K562 treated with DMSO at 1 percent for 12 hours (cell line): Measurements from ENCODE around the gene MRPL40. TPM values are rescaled to one million over a fixed set of nuclear protein-coding genes. Genes with fewer than 3 reads are reported as not detected.

Source experiments
- total RNA-seq: library from RNA; unstranded; fragments of 300-600 nt; gene quantifications from 2 replicates; pipeline ENCODE4 v1.2.3, GENCODE V29; 2022; ENCODE audit not compliant: insufficient read depth

Gene MRPL40
- 116 and 117 TPM in 2 replicates for total RNA-seq

DNA sequence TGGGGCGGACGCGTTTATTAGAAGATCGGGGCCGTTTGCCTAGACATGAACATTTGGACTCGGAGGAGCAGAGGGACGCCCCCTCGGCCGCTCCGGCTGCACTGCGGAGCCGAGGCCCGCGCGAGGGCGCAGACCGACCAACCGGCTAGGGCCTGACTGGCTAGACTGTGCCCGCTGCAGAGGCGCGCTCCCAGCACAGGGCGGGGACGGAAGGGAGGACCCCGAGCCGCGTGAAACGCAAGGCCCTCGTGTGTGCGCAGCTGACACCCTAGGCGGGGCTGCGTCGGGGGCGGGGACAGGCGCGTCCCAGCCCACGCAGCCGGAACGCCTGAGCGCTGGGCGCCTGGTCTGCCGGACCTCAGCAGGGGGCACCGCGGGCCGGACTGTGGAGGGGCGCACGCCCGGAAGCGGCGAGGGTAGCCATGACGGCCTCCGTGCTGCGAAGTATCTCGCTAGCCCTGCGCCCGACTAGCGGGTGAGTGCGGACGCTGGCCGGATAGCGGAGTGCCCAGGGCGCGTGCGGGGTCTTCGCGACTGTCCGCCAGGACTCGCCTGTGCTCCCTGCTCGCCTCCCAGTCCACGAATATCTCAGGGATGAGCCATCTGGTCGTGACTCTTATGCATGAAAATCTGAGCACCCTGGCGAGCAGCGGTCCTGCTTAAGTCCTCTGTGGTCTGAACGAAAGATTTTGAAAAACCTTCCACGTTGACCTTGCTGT is at the start of gene MRPL40:
TSS of gene MRPL40 (plus strand) at position 413 of the 719 bp plus-strand sequence. CDS start at position 423, 10 bp downstream.

GRCh38 chr22:19431649-19432132 is 654 bp upstream of the MRPL40 start, which contains the start of gene HIRA:
TSS of gene HIRA (minus strand) at chr22:19431733. CDS start at chr22:19431476, 257 bp downstream.

GRCh38 chr22:19447330-19448075 is 15.2 kb downstream of the MRPL40 start, which contains the start of gene C22orf39:
TSS of gene C22orf39 (minus strand) at chr22:19447711. CDS start at chr22:19447688, 23 bp downstream.

GRCh38 chr22:19478901-19479354 is 46.6 kb downstream of the MRPL40 start, which contains the start of gene UFD1:
TSS of gene UFD1 (minus strand) at chr22:19479193. CDS start at chr22:19479085, 108 bp downstream.

DNA sequence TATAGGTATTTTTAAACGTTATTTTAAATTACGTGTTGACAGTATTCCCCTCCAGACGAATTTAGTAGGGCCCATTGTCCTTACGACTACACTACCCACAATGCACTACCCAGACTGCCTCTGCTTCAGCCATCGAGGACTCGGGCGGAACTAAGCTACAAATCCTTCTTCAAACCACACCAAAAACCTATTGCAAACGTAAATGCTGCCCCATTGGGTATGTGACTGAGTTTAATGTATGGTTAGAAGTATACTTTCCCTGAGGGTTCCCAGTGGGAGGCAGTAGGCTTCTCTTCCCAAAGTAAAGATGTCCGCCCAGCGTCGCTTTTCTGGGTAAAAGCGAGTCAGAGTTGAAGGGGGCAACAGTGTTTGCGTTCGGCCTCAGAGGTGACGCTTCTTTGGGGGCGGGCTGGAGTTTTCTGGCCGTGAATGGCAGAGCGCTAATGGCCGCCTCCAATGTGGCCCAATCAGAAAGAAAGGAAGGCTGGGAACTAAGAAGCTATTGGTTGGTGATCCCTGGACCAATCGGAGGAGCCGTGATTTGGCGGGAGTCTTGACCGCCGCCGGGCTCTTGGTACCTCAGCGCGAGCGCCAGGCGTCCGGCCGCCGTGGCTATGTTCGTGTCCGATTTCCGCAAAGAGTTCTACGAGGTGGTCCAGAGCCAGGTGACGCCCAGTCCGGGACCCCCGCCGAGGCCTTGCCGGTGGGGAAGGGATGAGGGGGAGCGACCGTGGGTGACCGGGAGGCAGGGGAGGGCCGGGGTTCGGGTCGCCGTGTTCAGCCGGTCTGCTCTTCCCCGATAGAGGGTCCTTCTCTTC is 47.2 kb downstream of the MRPL40 start, which contains the start of gene CDC45:
TSS of gene CDC45 (plus strand) at position 566 of the 818 bp plus-strand sequence. CDS start at position 615, 49 bp downstream.

Other genes starting within 250 kb of the MRPL40 start
- 14.4 and 25.9 TPM in 2 replicates for gene CLTCL1, start 140.8 kb upstream of the MRPL40 start, total RNA-seq
- 58.4 and 108 TPM in 2 replicates for gene HIRA, start 812 bp upstream of the MRPL40 start, total RNA-seq
- gene C22orf39, start 15.2 kb downstream of the MRPL40 start, total RNA-seq = 72.9 and 124 TPM in 2 replicates
- gene UFD1, start 46.6 kb downstream of the MRPL40 start, total RNA-seq = 346 and 460 TPM in 2 replicates
- 222 and 287 TPM in 2 replicates for gene CDC45, start 47.4 kb downstream of the MRPL40 start, total RNA-seq
- gene CLDN5, start 91.9 kb downstream of the MRPL40 start, total RNA-seq = 1.3 TPM in 1 of 2 replicates, not detected in the other